OCI-LY7 (cell line): ENCODE results near the gene SP100. TPM values are rescaled to one million over a fixed set of nuclear protein-coding genes. Genes with fewer than 3 reads are reported as not detected.
"Not testable (repeated sequence)": the region's sequence is repeated elsewhere in the genome, so short reads cannot be mapped to it uniquely, and the experiment has no call there.

Source experiments
- BruUV-seq: library from RNA; stranded (reverse); fragments of 400-500 nt; replicated peaks from 2 replicates; lab custom pipeline; 2021; lab: Mats Ljungman, UMichigan
- CTCF ChIA-PET: fragments of 300-600 bp; sonication (Branson Sonifier 250); formaldehyde crosslinking; loops from one replicate; lab custom pipeline; 2022; ENCODE audit warnings: antibody characterized with exemption; ENCODE audit not compliant: unreplicated experiment; lab: Charles Lee
- POLR2A ChIA-PET: fragments of 300-600 bp; sonication (Branson Sonifier 250); formaldehyde crosslinking; loops from one replicate; lab custom pipeline; 2022; ENCODE audit warnings: antibody characterized with exemption; lab: Charles Lee
- DNase-seq: peaks from one replicate; pipeline ENCODE4 v3.0.0-alpha.2; 2015; ENCODE audit warnings: low spot score
- H2AFZ ChIP-seq: fragments of 200-600 bp; sonication (generic), shearing (Covaris generic); 2 replicates; pipeline ENCODE4 v1.6.1; 2014; ENCODE audit warnings: mild to moderate bottlenecking, antibody characterized with exemption, low read length, moderate library complexity
- H3K27ac ChIP-seq: fragments of 200-600 bp; sonication (generic); 2 replicates; pipeline ENCODE4 v1.5.1; 2014; ENCODE audit warnings: mixed run types, low read depth, mild to moderate bottlenecking, moderate library complexity, low read length, inconsistent platforms; ENCODE audit not compliant: poor library complexity, severe bottlenecking
- H3K36me3 ChIP-seq: fragments of 200-600 bp; sonication (generic); 2 replicates; pipeline ENCODE4 v1.6.1; 2014; ENCODE audit warnings: mild to moderate bottlenecking, antibody characterized with exemption, low read length, moderate library complexity, mixed read lengths; ENCODE audit not compliant: insufficient read depth
- H3K4me1 ChIP-seq: fragments of 200-600 bp; sonication (generic); 2 replicates; pipeline ENCODE4 v1.5.1; 2014; ENCODE audit warnings: mild to moderate bottlenecking, low read length; ENCODE audit not compliant: insufficient read depth, poor library complexity, severe bottlenecking
- H3K4me2 ChIP-seq: fragments of 200-600 bp; sonication (generic); 2 replicates; pipeline ENCODE4 v1.6.1; 2014; ENCODE audit warnings: mild to moderate bottlenecking, low read length
- H3K4me3 ChIP-seq: fragments of 200-600 bp; sonication (generic); 2 replicates; pipeline ENCODE4 v1.5.1; 2014; ENCODE audit warnings: mild to moderate bottlenecking, low read depth, low read length; ENCODE audit not compliant: poor library complexity, severe bottlenecking
- H3K79me2 ChIP-seq: fragments of 200-600 bp; sonication (generic); 2 replicates; pipeline ENCODE4 v1.6.1; 2016; ENCODE audit warnings: low read depth, mild to moderate bottlenecking, low read length, moderate library complexity, mixed read lengths; ENCODE audit not compliant: insufficient read depth
- H3K9me2 ChIP-seq: fragments of 200-600 bp; sonication (generic); 2 replicates; pipeline ENCODE4 v1.6.1; 2016; ENCODE audit warnings: mild to moderate bottlenecking, low read length, mixed read lengths; ENCODE audit not compliant: insufficient read depth
- H3K9me3 ChIP-seq: fragments of 200-600 bp; sonication (generic); 2 replicates; pipeline ENCODE4 v1.6.1; 2014; ENCODE audit warnings: mild to moderate bottlenecking, mixed run types, low read length, mixed read lengths
- H4K20me1 ChIP-seq: fragments of 200-600 bp; sonication (generic); 2 replicates; pipeline ENCODE4 v1.6.1; 2014; ENCODE audit warnings: mild to moderate bottlenecking, antibody characterized with exemption, low read length, moderate library complexity, mixed read lengths; ENCODE audit not compliant: insufficient read depth
- CTCF ChIP-seq: fragments of 200-600 bp; sonication (generic); conservative IDR thresholded peaks from 2 replicates; pipeline ENCODE4 v1.5.1; 2014; ENCODE audit warnings: mild to moderate bottlenecking, antibody characterized with exemption, low read length, moderate library complexity, mixed read lengths
- EZH2phosphoT487 ChIP-seq: fragments of 200-600 bp; sonication (generic); IDR thresholded peaks from 2 replicates; pipeline ENCODE4 v1.6.1; 2018; ENCODE audit warnings: low read depth, borderline replicate concordance, mild to moderate bottlenecking, mixed run types, antibody characterized with exemption, low read length, moderate library complexity, mixed read lengths
- intact Hi-C: fragments of 100-400 bp; cut with micrococcal nuclease; formaldehyde crosslinking; loops from one replicate; pipeline ENCODE4 v1.10.0; 2022; ENCODE audit not compliant: unreplicated experiment
- total RNA-seq, 2 experiments: library from RNA; depleted of rRNA in 1 of 2; stranded (reverse); fragments of >200 nt in 1 of 2; shearing (Covaris generic) in 1 of 2; gene quantifications; 2 replicates each; pipeline ENCODE4 v1.2.3, GENCODE V29; 2014 to 2022

Gene SP100
- total RNA-seq, 2 experiments from 2014 or later = 44.6 to 54.5 TPM

GRCh38 chr2:230408244-230408842, 7.7 kb upstream of the SP100 start:
- H3K27ac ChIP-seq = no peak overlapping the region
- H3K36me3 ChIP-seq = no peaks in the 10 kb centered on the region; the same call in 1 of the 2 replicates
- DNase-seq = no peak
- H3K9me2 ChIP-seq = no peaks in the 10 kb centered on the region
- ChIA-PET POLR2A (no interaction called here), CTCF (no interaction called here)
- H3K4me3 ChIP-seq = no peak overlapping the region
- BruUV-seq = no TSS peak
- intact Hi-C loops = no loop called here
- no peaks in the 10 kb centered on the region for H3K79me2 ChIP-seq
- H4K20me1 ChIP-seq = no peaks in the 10 kb centered on the region
- no peak overlapping the region for H3K4me2 ChIP-seq
- no peak overlapping the region for H2AFZ ChIP-seq
- no peaks in the 10 kb centered on the region for H3K9me3 ChIP-seq
- H3K4me1 ChIP-seq = peaks cover 12% of the 10 kb centered on the region
- TF ChIP-seq CTCF (no peak), EZH2phosphoT487 (no peak)

DNA sequence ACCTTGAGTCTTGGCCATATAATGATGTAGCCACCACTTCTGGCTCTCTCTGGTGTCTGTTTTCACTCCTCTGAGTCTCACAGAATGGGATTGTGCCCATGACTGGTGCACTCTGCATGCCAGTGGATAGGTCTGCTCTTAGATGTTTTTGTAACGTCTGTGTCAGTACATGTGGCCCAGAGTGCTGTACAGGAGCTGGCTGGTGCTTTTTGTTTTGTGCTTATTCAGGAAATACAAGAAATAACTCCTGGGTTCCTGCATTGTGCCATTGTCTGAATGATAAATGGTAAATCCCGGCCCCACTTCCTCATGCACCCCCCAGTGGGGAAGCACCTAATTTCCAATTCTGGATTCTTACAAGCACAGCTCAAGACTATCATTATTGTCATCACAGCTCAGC, 6.7 kb upstream of the SP100 start:
- POLR2A ChIA-PET, H3K79me2 ChIP-seq, BruUV-seq, H3K36me3 ChIP-seq, H3K9me2 ChIP-seq, H3K4me3 ChIP-seq, H3K9me3 ChIP-seq, H3K4me2 ChIP-seq, H3K27ac ChIP-seq, H2AFZ ChIP-seq, DNase-seq, intact Hi-C loops, H4K20me1 ChIP-seq: not testable (repeated sequence)
- CTCF ChIA-PET = interaction anchor here (0.7 kb wide), 1 partner anchor 8 kb away, joined by 5 read pairs; no protein-coding TSS in a partner anchor
- H3K4me1 ChIP-seq = peaks cover 21% of the 10 kb centered on the region

- intact Hi-C loops = no loop called here
- Histone ChIP-seq H3K4me1 (peaks cover 21% of the 10 kb centered on the region), H3K79me2 (no peaks in the 10 kb centered on the region), H4K20me1 (no peaks in the 10 kb centered on the region), H3K9me2 (no peaks in the 10 kb centered on the region), H3K36me3 (no peaks in the 10 kb centered on the region), H3K4me2 (no peak overlapping the region), H3K27ac (no peak overlapping the region), H3K9me3 (no peaks in the 10 kb centered on the region), H3K4me3 (no peak overlapping the region), H2AFZ (no peak overlapping the region)
- ChIA-PET CTCF (no interaction called here), POLR2A (interaction anchor here (1.3 kb wide), 1 partner anchor 19 kb away, joined by 5 read pairs; no protein-coding TSS in a partner anchor)
- TF ChIP-seq CTCF (no peak), EZH2phosphoT487 (no peak)
- BruUV-seq = no TSS peak
- DNase-seq = no peak
Observed at GRCh38 chr2:230410263-230410662, 5.7 kb upstream of the SP100 start.
